T-cell (primary cell): ENCODE measurements around the gene EXOC4. TPM values are rescaled to one million over a fixed set of nuclear protein-coding genes. Genes with fewer than 3 reads are reported as not detected.

Experiments used
- ATAC-seq, 4 experiments: fragments of 200-7000 bp in 3 of 4; fragments of 150-1000 bp in 1 of 4; cut with Tn5 transposase; replicated peaks in 1 of 4; 1 replicate in 3 of 4; 2 replicates in 1 of 4; pipeline ENCODE4 v1.10.0; 2021; ENCODE audit warnings: moderate library complexity in 3 of 4, mild to moderate bottlenecking in 2 of 4, moderate number of reproducible peaks in 1 of 4
- CTCF ChIA-PET, 2 donors: fragments of 300-600 bp; sonication (Branson Sonifier 250); formaldehyde crosslinking; loops; one replicate each; lab custom pipeline; 2022; ENCODE audit warnings: antibody characterized with exemption in 2 of 2; lab: Charles Lee
- POLR2A ChIA-PET, 2 donors: fragments of 300-600 bp; sonication (Branson Sonifier 250); formaldehyde crosslinking; loops; one replicate each; lab custom pipeline; 2022; ENCODE audit warnings: antibody characterized with exemption in 2 of 2; lab: Charles Lee
- DNase-seq, 35 experiments: peaks; one replicate each; pipeline versions ENCODE4 v3.0.0 to v3.0.0-alpha.2; 2013 to 2023
- H3K27ac ChIP-seq: one replicate; pipeline ENCODE4 v1.5.1; 2013; ENCODE audit warnings: low read length
- H3K27me3 ChIP-seq, 2 experiments: replicated peaks in 1 of 2; 1 replicate in 1 of 2; 2 replicates in 1 of 2; pipeline versions ENCODE4 v1.6.1 to v1.7.0; 2013; ENCODE audit warnings: low read length in 1 of 2, mixed read lengths in 1 of 2; ENCODE audit not compliant: control insufficient read depth in 2 of 2, insufficient read depth in 2 of 2; ENCODE audit errors: extremely low read depth in 1 of 2
- H3K36me3 ChIP-seq, 2 donors: 1 replicate in 1 of 2; 2 replicates in 1 of 2; pipeline versions ENCODE4 v1.6.1 to v1.7.0; 2013; ENCODE audit warnings: low read length in 1 of 2; ENCODE audit not compliant: control insufficient read depth in 2 of 2, insufficient read depth in 1 of 2; ENCODE audit errors: extremely low read depth in 1 of 2
- H3K4me1 ChIP-seq, 2 experiments: 1 replicate in 1 of 2; 2 replicates in 1 of 2; pipeline versions ENCODE4 v1.6.1 to v1.7.0; 2013; ENCODE audit warnings: low read length in 2 of 2, mixed read lengths in 1 of 2; ENCODE audit not compliant: insufficient read depth in 2 of 2, control insufficient read depth in 1 of 2; ENCODE audit errors: extremely low read depth in 1 of 2
- H3K4me3 ChIP-seq, 2 donors: 1 replicate in 1 of 2; 2 replicates in 1 of 2; pipeline versions ENCODE4 v1.5.1 to v1.7.0; 2013; ENCODE audit warnings: mild to moderate bottlenecking in 2 of 2, low read length in 1 of 2, moderate library complexity in 1 of 2; ENCODE audit not compliant: control insufficient read depth in 1 of 2; ENCODE audit errors: extremely low read depth in 1 of 2
- H3K9me3 ChIP-seq: 2 replicates; pipeline ENCODE4 v1.7.0; 2013
- H3K27ac Mint-ChIP-seq, 2 donors: one replicate each; pipeline ENCODE4 v1.8.0; 2020 to 2021; ENCODE audit warnings: mild to moderate bottlenecking in 2 of 2, mixed read lengths in 2 of 2
- H3K27me3 Mint-ChIP-seq, 2 donors: one replicate each; pipeline ENCODE4 v1.8.0; 2021 to 2022; ENCODE audit warnings: mixed read lengths in 2 of 2
- H3K36me3 Mint-ChIP-seq: one replicate; pipeline ENCODE4 v1.8.0; 2021; ENCODE audit warnings: mixed read lengths
- H3K4me1 Mint-ChIP-seq, 3 donors: one replicate each; pipeline ENCODE4 v1.8.0; 2020 to 2022; ENCODE audit warnings: mixed read lengths in 3 of 3, mild to moderate bottlenecking in 1 of 3
- H3K4me3 Mint-ChIP-seq, 3 donors: one replicate each; pipeline ENCODE4 v1.8.0; 2020 to 2022; ENCODE audit warnings: mild to moderate bottlenecking in 3 of 3, mixed read lengths in 3 of 3, moderate library complexity in 3 of 3
- H3K9me3 Mint-ChIP-seq, 3 donors: one replicate each; pipeline ENCODE4 v1.8.0; 2020 to 2022; ENCODE audit warnings: mixed read lengths in 3 of 3
- WGBS: methylation state at CpG from one replicate; pipeline ENCODE4 v1.1.5; 2013; ENCODE audit warnings: missing lambda C conversion rate; ENCODE audit not compliant: insufficient coverage; 5-methylcytosine and 5-hydroxymethylcytosine counted together
- total RNA-seq, 35 experiments: library from RNA in 6 of 35; stranded (reverse) in 6 of 35; fragments of 120-200 nt in 1 of 35; gene quantifications; one replicate each; pipeline versions ENCODE4 v1.2.1 to v1.2.4 and lab custom pipeline; 2013 to 2026

The EXOC4 gene
- total RNA-seq, 5 donors from 2014 or later (not counting 1 experiment from before 2014, with no cell fraction given): 58.2 to 108 (median 64.8) TPM

DNA sequence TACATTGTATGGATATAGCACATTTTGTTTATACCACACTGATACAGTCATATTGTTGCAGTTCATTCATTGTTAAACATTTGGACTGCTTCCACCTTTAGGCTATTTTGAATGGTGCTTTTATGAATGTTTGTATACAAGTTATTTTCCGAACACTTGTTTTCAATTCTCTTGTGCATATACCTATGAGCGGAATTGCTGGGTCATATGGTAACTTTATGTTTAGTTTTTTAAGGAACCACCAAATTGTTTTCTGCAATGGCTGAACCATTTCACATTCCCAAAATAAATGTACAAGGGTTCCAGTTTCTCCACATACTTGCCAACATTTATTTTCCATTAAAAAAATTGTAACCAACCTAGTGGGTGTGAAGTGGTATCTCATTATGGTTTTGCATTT lies 4.0 kb upstream of the EXOC4 start:
- peaks cover 3 to 8% of the 10 kb centered on the region in 2 experiments for H3K4me1 ChIP-seq
- no peaks in the 10 kb centered on the region for H3K9me3 ChIP-seq
- H3K27ac ChIP-seq: no peak overlapping the region
- H3K4me3 ChIP-seq: no peak overlapping the region
- ChIA-PET POLR2A (no interaction called here), CTCF (no interaction called here)
- Mint-ChIP-seq H3K27me3 (no peaks in the 10 kb centered on the region), H3K9me3 (no peaks in the 10 kb centered on the region), H3K27ac (no peak overlapping the region), H3K36me3 (no peaks in the 10 kb centered on the region), H3K4me1 (peaks cover 0 to 13% (median 11%) of the 10 kb centered on the region in 3 donors), H3K4me3 (no peak overlapping the region)
- no peaks in the 10 kb centered on the region for H3K27me3 ChIP-seq
- no peaks in the 10 kb centered on the region for H3K36me3 ChIP-seq
- ATAC-seq: no peak
- DNase-seq: no peak
- no CpG with 5 or more reads among the region's 2 CpGs for WGBS

DNA sequence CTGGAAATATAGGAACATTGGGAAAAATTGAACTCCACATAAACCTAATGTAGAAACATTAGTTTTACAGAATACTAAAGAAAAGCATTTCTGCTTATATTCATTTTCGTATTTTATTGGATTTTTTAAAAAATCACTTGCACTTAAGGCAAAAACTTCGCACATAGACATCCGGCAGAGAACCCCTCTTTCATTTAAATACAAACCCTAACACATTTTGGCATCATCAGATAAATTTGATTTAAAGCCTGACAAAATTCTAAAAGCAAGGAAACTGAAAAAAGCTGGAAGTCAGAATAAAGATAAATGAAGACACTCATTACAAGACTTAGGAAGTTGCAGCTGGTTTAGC lies 396 bp upstream of the EXOC4 start:
- Mint-ChIP-seq H3K36me3 (no peaks in the 10 kb centered on the region), H3K4me3 (peak overlapping the region; percentile 92 to 96 (median 93)), H3K27ac (peak overlapping the region in 1 of 2 donors; percentile 88), H3K27me3 (no peaks in the 10 kb centered on the region), H3K4me1 (peaks cover 29 to 42% (median 41%) of the 10 kb centered on the region in 3 donors), H3K9me3 (no peaks in the 10 kb centered on the region)
- Histone ChIP-seq H3K4me1 (peaks cover 6 to 8% of the 10 kb centered on the region in 2 experiments), H3K36me3 (no peaks in the 10 kb centered on the region), H3K27me3 (no peaks in the 10 kb centered on the region), H3K4me3 (no peak overlapping the region), H3K27ac (no peak overlapping the region), H3K9me3 (no peaks in the 10 kb centered on the region)
- ChIA-PET POLR2A (interaction anchor here in 1 of 2 donors (0.6 to 0.7 kb wide), 3 partner anchors 171 to 818 kb away, joined by 3 to 5 read pairs (median 3); partner anchors contain the start of gene CHCHD3), CTCF (interaction anchor here (0.6 to 1.1 kb wide), 3 partner anchors 174 to 1064 kb away, joined by 3 to 5 read pairs (median 5); partner anchors contain the start of gene SLC35B4 (in 1 of the 2))
- no CpG with 5 or more reads among the region's 3 CpGs for WGBS
- no peak for DNase-seq
- no peak for ATAC-seq

DNA sequence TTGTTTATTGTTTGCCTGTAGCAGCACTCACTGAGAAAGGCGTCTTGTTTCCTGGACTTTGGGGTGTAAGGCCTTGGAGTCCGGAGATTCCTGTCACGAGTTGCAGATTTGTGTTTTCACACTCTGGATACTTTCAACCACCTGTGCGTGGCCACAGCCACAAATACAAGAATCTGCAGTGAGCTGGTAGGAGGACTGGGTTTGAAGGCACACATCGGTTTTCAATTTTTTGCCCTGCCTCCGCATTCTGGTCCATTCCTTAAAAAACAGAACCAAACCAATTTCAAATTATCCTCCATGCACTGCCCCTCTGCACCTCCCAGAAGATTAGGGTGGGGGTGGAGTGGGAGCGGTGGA lies 619 bp downstream of the EXOC4 start:
- Mint-ChIP-seq H3K27ac (peak overlapping the region; percentile 88 to 94), H3K9me3 (no peaks in the 10 kb centered on the region), H3K36me3 (no peaks in the 10 kb centered on the region), H3K4me1 (peaks cover 35 to 51% (median 50%) of the 10 kb centered on the region in 3 donors), H3K4me3 (peak overlapping the region; percentile 92 to 96 (median 93)), H3K27me3 (no peaks in the 10 kb centered on the region)
- ATAC-seq (no peak), DNase-seq (peak in 19 of 35 experiments; percentile 0 to 42 (median 4))
- no peaks in the 10 kb centered on the region for H3K36me3 ChIP-seq
- no peaks in the 10 kb centered on the region for H3K27me3 ChIP-seq
- H3K4me1 ChIP-seq: peaks cover 6 to 8% of the 10 kb centered on the region in 2 experiments
- peak overlapping the region; percentile 83 for H3K27ac ChIP-seq
- no peaks in the 10 kb centered on the region for H3K9me3 ChIP-seq
- ChIA-PET CTCF (interaction anchor here (0.6 to 1.1 kb wide), 3 partner anchors 172 to 318 kb away, joined by 3 read pairs; partner anchors contain the start of gene CHCHD3 (in 1 of the 2)), POLR2A (interaction anchor here in 1 of 2 donors (0.6 kb wide), 1 partner anchor 883 kb away, joined by 5 read pairs; no protein-coding TSS in a partner anchor)
- peak overlapping the region; percentile 91 for H3K4me3 ChIP-seq
- WGBS: 0% methylated on average over 3 of the region's 7 CpGs

DNA sequence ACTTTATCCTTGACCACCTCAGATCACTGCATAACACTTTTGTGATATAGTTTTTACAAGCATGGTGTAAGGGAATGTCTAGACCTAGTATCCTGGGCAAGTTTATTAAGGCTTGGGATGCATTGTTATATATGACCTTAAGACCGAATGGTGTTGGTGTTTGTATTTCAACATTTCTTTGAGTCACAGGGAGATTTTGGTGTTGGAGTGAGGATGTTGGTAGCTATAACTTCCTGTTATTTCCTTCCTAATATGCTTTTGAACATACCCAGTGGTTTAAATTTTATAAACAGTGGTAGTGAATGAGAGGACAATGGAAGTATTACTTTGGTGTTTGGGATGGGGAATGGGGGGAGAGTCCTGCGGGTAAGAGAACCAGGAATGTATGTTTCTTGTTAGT lies 2.6 kb downstream of the EXOC4 start:
- no peak for DNase-seq
- Mint-ChIP-seq H3K9me3 (no peaks in the 10 kb centered on the region), H3K27ac (no peak overlapping the region), H3K36me3 (no peaks in the 10 kb centered on the region), H3K4me1 (peaks cover 35 to 57% (median 53%) of the 10 kb centered on the region in 3 donors), H3K27me3 (no peaks in the 10 kb centered on the region), H3K4me3 (no peak overlapping the region)
- no peak overlapping the region for H3K27ac ChIP-seq
- 100% methylated on average over 1 of the region's 2 CpGs for WGBS
- CTCF ChIA-PET: no interaction called here
- POLR2A ChIA-PET: no interaction called here
- H3K36me3 ChIP-seq: no peaks in the 10 kb centered on the region
- H3K4me3 ChIP-seq: no peak overlapping the region
- no peaks in the 10 kb centered on the region for H3K27me3 ChIP-seq
- H3K4me1 ChIP-seq: peaks cover 6 to 8% of the 10 kb centered on the region in 2 experiments
- ATAC-seq: no peak
- H3K9me3 ChIP-seq: no peaks in the 10 kb centered on the region

DNA sequence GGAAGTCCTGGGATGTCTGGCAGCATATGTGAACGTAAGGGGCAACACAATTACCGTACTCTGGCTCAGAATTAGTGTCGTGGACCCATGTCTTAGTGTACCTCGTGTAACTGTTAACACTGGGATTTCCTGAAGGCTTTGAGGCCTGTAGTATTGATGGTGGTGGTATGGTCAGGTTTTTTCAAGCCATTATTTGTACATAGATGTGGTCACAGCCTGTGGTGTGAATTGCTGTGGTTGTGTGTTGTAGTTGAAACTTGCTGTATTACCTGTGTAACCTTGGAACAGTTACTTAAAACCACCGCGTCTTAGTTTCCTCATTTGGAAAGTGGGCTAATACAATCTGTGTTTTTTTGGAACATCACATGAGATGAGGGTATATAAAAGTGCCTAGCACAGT lies 5.3 kb downstream of the EXOC4 start:
- H3K27ac Mint-ChIP-seq: no peak overlapping the region
- peaks cover 47 to 67% (median 59%) of the 10 kb centered on the region in 3 donors for H3K4me1 Mint-ChIP-seq
- no peak for ATAC-seq
- H3K4me3 Mint-ChIP-seq: no peak overlapping the region
- Histone ChIP-seq H3K4me3 (no peak overlapping the region), H3K36me3 (no peaks in the 10 kb centered on the region), H3K27me3 (no peaks in the 10 kb centered on the region), H3K9me3 (no peaks in the 10 kb centered on the region), H3K27ac (no peak overlapping the region), H3K4me1 (peaks cover 6% of the 10 kb centered on the region in 2 experiments)
- H3K9me3 Mint-ChIP-seq: peaks cover 0 to 3% (median 0%) of the 10 kb centered on the region in 3 donors
- no peak for DNase-seq
- ChIA-PET POLR2A (no interaction called here), CTCF (no interaction called here)
- H3K36me3 Mint-ChIP-seq: peaks cover 14% of the 10 kb centered on the region
- 84% methylated on average over 6 of the region's 6 CpGs for WGBS
- no peaks in the 10 kb centered on the region for H3K27me3 Mint-ChIP-seq

DNA sequence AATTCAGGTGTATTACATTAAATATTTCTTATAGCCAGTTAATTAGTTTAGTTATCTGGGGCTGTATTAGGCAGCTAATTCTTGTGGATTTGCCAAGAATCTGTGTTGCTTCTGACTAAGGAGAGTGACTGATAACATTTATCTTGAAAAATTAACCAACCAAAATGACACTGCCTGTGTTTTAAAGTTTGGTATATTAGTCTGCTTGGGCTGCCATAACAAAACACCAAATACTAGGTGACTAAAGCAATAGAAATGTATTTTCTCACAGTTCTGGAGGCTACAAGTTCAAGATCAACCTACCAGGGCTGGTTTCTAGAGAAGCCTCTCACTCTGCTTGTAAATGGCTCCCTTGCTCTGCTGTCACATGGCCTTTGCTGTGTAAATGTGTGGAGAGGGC lies 12.9 kb downstream of the EXOC4 start:
- ATAC-seq: no peak
- no peaks in the 10 kb centered on the region for H3K27me3 ChIP-seq
- H3K4me3 Mint-ChIP-seq: no peak overlapping the region
- no peak overlapping the region for H3K4me3 ChIP-seq
- no peak overlapping the region for H3K27ac Mint-ChIP-seq
- CTCF ChIA-PET: no interaction called here
- peaks cover 45% of the 10 kb centered on the region for H3K36me3 Mint-ChIP-seq
- H3K27me3 Mint-ChIP-seq: no peaks in the 10 kb centered on the region
- DNase-seq: no peak
- H3K4me1 Mint-ChIP-seq: peaks cover 34 to 48% (median 43%) of the 10 kb centered on the region in 3 donors
- no peaks in the 10 kb centered on the region for H3K4me1 ChIP-seq
- H3K9me3 ChIP-seq: no peaks in the 10 kb centered on the region
- POLR2A ChIA-PET: no interaction called here
- peaks cover 0 to 3% of the 10 kb centered on the region in 2 donors for H3K36me3 ChIP-seq
- no peak overlapping the region for H3K27ac ChIP-seq
- peaks cover 0 to 3% (median 0%) of the 10 kb centered on the region in 3 donors for H3K9me3 Mint-ChIP-seq
